Neural crest cell (in vitro differentiated cells): ENCODE measurements around the gene GRK6. TPM values are rescaled to one million over a fixed set of nuclear protein-coding genes. Genes with fewer than 3 reads are reported as not detected.

ENCODE experiments used
- DNase-seq: peaks from one replicate; pipeline ENCODE4 v3.0.0; 2021; ENCODE audit warnings: low read depth, mixed read lengths, low spot score
- H3K27ac Mint-ChIP-seq: one replicate; pipeline ENCODE4 v1.8.0; 2021; ENCODE audit warnings: mild to moderate bottlenecking, mixed read lengths; ENCODE audit not compliant: unreplicated experiment
- H3K27me3 Mint-ChIP-seq: 2 replicates; pipeline ENCODE4 v1.8.0; 2021; ENCODE audit warnings: low read depth, mild to moderate bottlenecking, mixed read lengths
- H3K36me3 Mint-ChIP-seq: 2 replicates; pipeline ENCODE4 v1.8.0; 2021; ENCODE audit warnings: low read depth, mild to moderate bottlenecking, mixed read lengths
- H3K4me1 Mint-ChIP-seq: 2 replicates; pipeline ENCODE4 v1.8.0; 2021; ENCODE audit warnings: mixed read lengths
- H3K4me3 Mint-ChIP-seq: one replicate; pipeline ENCODE4 v1.8.0; 2021; ENCODE audit warnings: mild to moderate bottlenecking, mixed read lengths
- H3K9me3 Mint-ChIP-seq: 2 replicates; pipeline ENCODE4 v1.8.0; 2021; ENCODE audit warnings: mixed read lengths
- total RNA-seq: library from RNA; stranded (reverse); gene quantifications from 2 replicates; pipeline ENCODE4 v1.2.1, GENCODE V29; 2021
- TF ChIP-seq, protein P1 (sequence below): fragments of 200-600 bp; sonication (generic); conservative IDR thresholded peaks from 2 replicates; pipeline ENCODE4 v1.5.0; 2021; ENCODE audit warnings: antibody characterized with exemption, mild to moderate bottlenecking

GRK6 gene
- total RNA-seq, 1 donor from 2014 or later, result 54.9 TPM

DNA sequence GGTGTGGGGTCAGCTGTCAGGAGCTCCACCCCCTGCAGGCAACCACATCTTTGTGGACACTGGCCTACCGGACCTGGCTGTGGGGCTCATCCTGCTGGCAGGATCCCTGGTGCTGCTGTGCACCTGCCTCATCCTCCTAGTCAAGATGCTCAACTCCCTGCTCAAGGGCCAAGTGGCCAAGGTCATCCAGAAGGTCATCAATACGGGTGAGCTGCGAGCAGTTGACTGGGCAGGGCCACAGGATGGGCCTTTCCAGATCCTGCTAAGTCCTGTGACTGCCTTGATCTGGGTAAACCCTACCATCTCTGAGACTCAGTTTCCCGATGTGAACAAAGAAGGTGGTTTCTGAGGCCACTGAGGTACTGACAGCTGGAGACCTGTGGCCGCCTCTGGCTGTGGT, 32.5 kb upstream of the GRK6 start:
- DNase-seq, result no peak
- no peaks in the 10 kb centered on the region for H3K9me3 Mint-ChIP-seq
- H3K27ac Mint-ChIP-seq, result no peak overlapping the region
- H3K4me3 Mint-ChIP-seq, result no peak overlapping the region
- H3K36me3 Mint-ChIP-seq, result no peaks in the 10 kb centered on the region
- TF ChIP-seq, protein P1, sequence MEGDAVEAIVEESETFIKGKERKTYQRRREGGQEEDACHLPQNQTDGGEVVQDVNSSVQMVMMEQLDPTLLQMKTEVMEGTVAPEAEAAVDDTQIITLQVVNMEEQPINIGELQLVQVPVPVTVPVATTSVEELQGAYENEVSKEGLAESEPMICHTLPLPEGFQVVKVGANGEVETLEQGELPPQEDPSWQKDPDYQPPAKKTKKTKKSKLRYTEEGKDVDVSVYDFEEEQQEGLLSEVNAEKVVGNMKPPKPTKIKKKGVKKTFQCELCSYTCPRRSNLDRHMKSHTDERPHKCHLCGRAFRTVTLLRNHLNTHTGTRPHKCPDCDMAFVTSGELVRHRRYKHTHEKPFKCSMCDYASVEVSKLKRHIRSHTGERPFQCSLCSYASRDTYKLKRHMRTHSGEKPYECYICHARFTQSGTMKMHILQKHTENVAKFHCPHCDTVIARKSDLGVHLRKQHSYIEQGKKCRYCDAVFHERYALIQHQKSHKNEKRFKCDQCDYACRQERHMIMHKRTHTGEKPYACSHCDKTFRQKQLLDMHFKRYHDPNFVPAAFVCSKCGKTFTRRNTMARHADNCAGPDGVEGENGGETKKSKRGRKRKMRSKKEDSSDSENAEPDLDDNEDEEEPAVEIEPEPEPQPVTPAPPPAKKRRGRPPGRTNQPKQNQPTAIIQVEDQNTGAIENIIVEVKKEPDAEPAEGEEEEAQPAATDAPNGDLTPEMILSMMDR, result no peak
- peaks cover 3% of the 10 kb centered on the region for H3K27me3 Mint-ChIP-seq
- peaks cover 26% of the 10 kb centered on the region for H3K4me1 Mint-ChIP-seq

DNA sequence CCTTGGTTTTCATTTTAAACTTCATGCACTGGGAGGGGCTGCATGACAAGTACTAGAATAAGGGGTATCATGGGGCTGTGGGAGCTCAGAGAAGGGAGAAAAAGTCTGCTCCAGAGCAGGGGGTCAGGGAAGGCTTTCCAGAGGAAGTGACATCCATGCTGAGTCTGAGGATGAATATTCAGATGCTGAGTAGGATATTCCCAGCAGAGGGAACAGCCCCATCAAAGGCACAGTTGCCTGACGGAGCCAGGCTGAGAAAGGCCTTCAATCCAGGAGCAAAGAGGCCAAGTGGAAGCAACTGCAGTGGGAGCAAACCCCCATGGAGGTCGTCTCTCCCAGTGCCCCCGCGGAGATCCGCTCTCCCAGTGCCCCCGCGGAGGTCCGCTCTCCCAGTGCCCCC, 30.4 kb upstream of the GRK6 start:
- H3K36me3 Mint-ChIP-seq, result no peaks in the 10 kb centered on the region
- H3K27ac Mint-ChIP-seq, result no peak overlapping the region
- TF ChIP-seq, protein P1, result no peak
- H3K4me1 Mint-ChIP-seq, result peaks cover 8% of the 10 kb centered on the region
- H3K27me3 Mint-ChIP-seq, result peaks cover 3% of the 10 kb centered on the region
- no peaks in the 10 kb centered on the region for H3K9me3 Mint-ChIP-seq
- no peak for DNase-seq
- no peak overlapping the region for H3K4me3 Mint-ChIP-seq

DNA sequence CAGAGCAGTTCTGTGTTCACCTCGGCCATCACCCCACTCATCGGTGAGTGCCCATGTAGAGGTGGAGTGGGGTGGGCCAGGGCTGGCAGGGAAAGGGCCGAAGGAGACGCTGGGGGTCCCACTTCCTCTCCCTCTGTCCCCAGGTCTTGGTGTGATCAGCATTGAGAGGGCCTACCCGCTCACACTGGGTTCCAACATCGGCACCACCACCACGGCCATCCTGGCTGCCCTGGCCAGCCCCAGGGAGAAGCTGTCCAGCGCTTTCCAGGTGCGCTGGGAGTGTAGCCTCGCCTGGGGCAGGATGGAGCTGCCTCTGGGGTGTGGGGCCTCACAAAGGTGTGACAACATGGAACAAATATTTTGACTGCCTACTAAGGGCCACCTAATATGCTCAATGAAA, 29.7 kb upstream of the GRK6 start:
- Mint-ChIP-seq H3K9me3 (no peaks in the 10 kb centered on the region), H3K27ac (no peak overlapping the region), H3K36me3 (no peaks in the 10 kb centered on the region), H3K27me3 (peaks cover 10% of the 10 kb centered on the region), H3K4me3 (no peak overlapping the region), H3K4me1 (peaks cover 3% of the 10 kb centered on the region)
- DNase-seq, result no peak
- TF ChIP-seq, protein P1, result no peak

DNA sequence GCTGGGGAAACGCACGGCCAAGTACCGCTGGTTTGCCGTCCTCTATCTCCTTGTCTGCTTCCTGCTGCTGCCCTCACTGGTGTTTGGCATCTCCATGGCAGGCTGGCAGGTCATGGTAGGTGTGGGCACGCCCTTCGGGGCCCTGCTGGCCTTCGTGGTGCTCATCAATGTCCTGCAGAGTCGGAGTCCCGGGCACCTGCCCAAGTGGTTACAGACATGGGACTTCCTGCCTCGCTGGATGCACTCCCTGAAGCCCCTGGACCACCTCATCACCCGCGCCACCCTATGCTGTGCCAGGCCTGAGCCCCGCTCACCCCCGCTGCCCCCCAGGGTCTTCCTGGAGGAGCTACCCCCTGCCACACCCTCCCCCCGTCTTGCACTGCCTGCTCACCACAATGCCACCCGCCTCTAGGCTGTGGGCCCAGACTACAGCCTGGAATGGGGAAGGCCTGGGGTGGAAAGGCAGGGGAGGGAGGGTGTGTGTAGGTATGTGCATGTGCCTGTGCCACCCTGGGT, 28.5 kb upstream of the GRK6 start:
- H3K27me3 Mint-ChIP-seq, result peaks cover 21% of the 10 kb centered on the region
- TF ChIP-seq, protein P1, result no peak
- H3K9me3 Mint-ChIP-seq, result no peaks in the 10 kb centered on the region

DNA sequence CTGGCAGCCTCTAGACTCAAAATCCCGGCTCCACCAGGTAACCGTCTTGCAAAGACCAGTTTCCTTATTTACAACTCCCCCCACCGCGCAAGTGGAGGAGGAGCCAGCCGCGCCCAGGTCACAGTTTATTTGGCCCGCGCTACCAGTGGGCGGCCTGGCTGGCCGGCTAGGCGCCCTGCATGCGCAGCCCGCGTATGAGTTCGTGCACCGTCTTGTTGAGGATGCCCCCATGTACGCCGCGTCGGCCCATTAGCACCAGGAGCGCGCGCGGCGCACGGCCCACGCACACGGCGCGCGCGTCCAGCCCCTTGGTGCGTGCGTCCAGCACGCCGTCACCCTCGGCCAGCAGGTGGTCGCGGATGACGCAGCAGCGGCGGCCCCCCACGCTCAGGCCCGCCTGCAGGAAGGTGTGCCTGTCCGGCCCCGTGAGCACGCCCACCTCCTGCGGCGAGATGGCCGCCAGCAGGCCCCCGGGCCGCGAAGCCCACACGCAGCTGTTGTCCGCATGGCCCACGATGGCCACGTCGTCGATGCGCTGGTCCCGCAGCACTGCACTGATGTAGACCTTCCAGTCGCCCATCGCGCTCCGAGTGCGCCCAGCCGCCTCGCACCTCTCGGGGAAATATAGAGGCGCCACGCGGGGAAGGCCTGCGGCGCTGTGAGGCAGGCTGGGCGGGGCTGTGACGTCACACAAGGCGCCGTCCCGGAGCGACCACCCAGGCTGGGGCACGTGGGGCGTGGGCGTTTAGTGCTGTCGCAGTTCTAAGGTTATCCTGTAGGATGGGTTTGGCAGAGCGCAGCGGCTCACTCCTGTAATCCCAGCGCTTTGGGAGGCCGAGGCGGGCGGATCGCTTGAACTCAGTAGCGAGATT, 26.2 kb upstream of the GRK6 start, which contains the start of gene PFN3:
TSS of gene PFN3 (minus strand) at position 665 of the 872 bp plus-strand sequence. CDS start at position 580, 85 bp downstream.
- H3K27me3 Mint-ChIP-seq, result peaks cover 40% of the 10 kb centered on the region
- TF ChIP-seq, protein P1, result no peak
- DNase-seq, result no peak
- H3K4me1 Mint-ChIP-seq, result peaks cover 13% of the 10 kb centered on the region
- no peak within 1 kb of the TSS for H3K4me3 Mint-ChIP-seq
- no peak within 1 kb of the TSS for H3K27ac Mint-ChIP-seq
- no peaks in the 10 kb centered on the region for H3K9me3 Mint-ChIP-seq
- H3K36me3 Mint-ChIP-seq, result no peaks in the 10 kb centered on the region

More for the DNA sequence above, 28.5 kb upstream of the GRK6 start:
- Mint-ChIP-seq H3K27ac (no peak overlapping the region), H3K4me3 (no peak overlapping the region), H3K4me1 (peaks cover 13% of the 10 kb centered on the region), H3K36me3 (no peaks in the 10 kb centered on the region)
- DNase-seq, result no peak
